ENCODE measurements around the gene ATG4A. TPM values are rescaled to one million over a fixed set of nuclear protein-coding genes. Genes with fewer than 3 reads are reported as not detected.

Gene ATG4A
- total RNA-seq, 1 experiment from 2014 or later, result 6.4 TPM

DNA sequence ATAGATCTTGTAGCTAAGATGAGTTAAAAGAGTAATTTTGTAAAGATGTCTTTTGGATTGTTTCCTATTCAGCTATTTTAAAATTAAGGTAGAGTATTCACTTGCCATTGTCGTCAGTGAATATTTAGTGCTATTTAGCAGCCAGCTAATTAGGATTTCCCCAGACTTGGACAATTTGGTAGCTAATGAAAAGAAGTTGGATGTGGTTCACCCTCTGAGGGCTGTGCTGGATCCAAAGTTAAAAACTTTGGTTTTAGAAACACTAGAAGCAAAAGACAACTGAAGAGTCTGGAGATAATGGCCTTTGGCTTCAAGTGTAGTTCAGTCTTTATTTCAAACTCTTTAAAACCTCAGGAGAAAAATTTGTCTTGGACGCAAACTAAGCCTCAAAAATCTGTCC, 41.3 kb downstream of the ATG4A start:
- H3K27me3 ChIP-seq (ENCODE audit: insufficient read depth, low read length), result no peaks in the 10 kb centered on the region; the same call in 1 of the 2 replicates
- no CpG with 5 or more reads among the region's 2 CpGs for WGBS (ENCODE audit: extremely low coverage, insufficient read length, low lambda C conversion rate)
- H2BK15ac ChIP-seq (ENCODE audit: low read depth, low read length), result no peak overlapping the region
- H4K8ac ChIP-seq (replicated peaks; ENCODE audit: insufficient read length, low read depth, low read length), result no peak overlapping the region
- no peak overlapping the region for H2BK5ac ChIP-seq (ENCODE audit: insufficient read length, low read length)
- H2BK120ac ChIP-seq (ENCODE audit: low read depth, low read length, poor library complexity, severe bottlenecking), result no peak overlapping the region
- no peaks in the 10 kb centered on the region for H3K79me2 ChIP-seq (ENCODE audit: insufficient read depth, low read length)
- no peak overlapping the region for H3K18ac ChIP-seq (ENCODE audit: insufficient read length, low read depth, low read length)
- no peaks in the 10 kb centered on the region for H3K23me2 ChIP-seq (ENCODE audit: insufficient read length, low read depth, low read length, poor library complexity, severe bottlenecking)
- H3K4me1 ChIP-seq (ENCODE audit: insufficient read depth, low read length), result no peaks in the 10 kb centered on the region
- no peak overlapping the region for H2AFZ ChIP-seq (ENCODE audit: low read length)
- H2AK5ac ChIP-seq (ENCODE audit: insufficient read length, low read length), result no peak overlapping the region
- H3K14ac ChIP-seq (ENCODE audit: insufficient read depth, low read length), result no peak overlapping the region
- no peaks in the 10 kb centered on the region for H3K9me3 Mint-ChIP-seq
- H3K27ac ChIP-seq (ENCODE audit: insufficient read length, low read depth, low read length), result no peak overlapping the region
- H3K4ac ChIP-seq (ENCODE audit: low read depth, low read length), result no peak overlapping the region
- H4K91ac ChIP-seq (ENCODE audit: insufficient read length, low read depth, low read length), result no peak overlapping the region
- no peak overlapping the region for H3K56ac ChIP-seq (ENCODE audit: insufficient read length, low read depth, low read length)
- TF ChIP-seq, protein P1, sequence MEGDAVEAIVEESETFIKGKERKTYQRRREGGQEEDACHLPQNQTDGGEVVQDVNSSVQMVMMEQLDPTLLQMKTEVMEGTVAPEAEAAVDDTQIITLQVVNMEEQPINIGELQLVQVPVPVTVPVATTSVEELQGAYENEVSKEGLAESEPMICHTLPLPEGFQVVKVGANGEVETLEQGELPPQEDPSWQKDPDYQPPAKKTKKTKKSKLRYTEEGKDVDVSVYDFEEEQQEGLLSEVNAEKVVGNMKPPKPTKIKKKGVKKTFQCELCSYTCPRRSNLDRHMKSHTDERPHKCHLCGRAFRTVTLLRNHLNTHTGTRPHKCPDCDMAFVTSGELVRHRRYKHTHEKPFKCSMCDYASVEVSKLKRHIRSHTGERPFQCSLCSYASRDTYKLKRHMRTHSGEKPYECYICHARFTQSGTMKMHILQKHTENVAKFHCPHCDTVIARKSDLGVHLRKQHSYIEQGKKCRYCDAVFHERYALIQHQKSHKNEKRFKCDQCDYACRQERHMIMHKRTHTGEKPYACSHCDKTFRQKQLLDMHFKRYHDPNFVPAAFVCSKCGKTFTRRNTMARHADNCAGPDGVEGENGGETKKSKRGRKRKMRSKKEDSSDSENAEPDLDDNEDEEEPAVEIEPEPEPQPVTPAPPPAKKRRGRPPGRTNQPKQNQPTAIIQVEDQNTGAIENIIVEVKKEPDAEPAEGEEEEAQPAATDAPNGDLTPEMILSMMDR (conservative IDR thresholded peaks at IDR 0.05), result no peak
- no peak overlapping the region for H3K27ac Mint-ChIP-seq
- DNase-seq, result no peak
- no peak overlapping the region for H3K4me2 ChIP-seq (ENCODE audit: insufficient read depth, insufficient read length, low read length)
- H2BK20ac ChIP-seq (ENCODE audit: low read depth, low read length, poor library complexity, severe bottlenecking), result no peak overlapping the region
- H4K20me1 ChIP-seq (ENCODE audit: control insufficient read depth, insufficient read depth, insufficient read length), result no peaks in the 10 kb centered on the region
- H3K9me3 ChIP-seq (ENCODE audit: control insufficient read depth, low read depth, low read length), result no peaks in the 10 kb centered on the region
- H3K4me1 Mint-ChIP-seq, result peaks cover 5 to 7% of the 10 kb centered on the region in 2 experiments
- H2BK12ac ChIP-seq (ENCODE audit: insufficient read length, low read depth, low read length), result no peak overlapping the region
- no peak overlapping the region for H4K5ac ChIP-seq (ENCODE audit: insufficient read length, low read depth, low read length)
- no peak overlapping the region for H3T11ph ChIP-seq (ENCODE audit: low read length)
- no peaks in the 10 kb centered on the region; a peak in 2 of 7 replicates for H3K36me3 Mint-ChIP-seq (ENCODE audit: insufficient read depth in 1 of 3, low read depth in 3 of 3)
- no peak overlapping the region for H3K9ac ChIP-seq (ENCODE audit: extremely low read depth, insufficient read length, low read length)
- no peak overlapping the region for H3K23ac ChIP-seq (ENCODE audit: insufficient read length, low read depth, low read length)
- no peaks in the 10 kb centered on the region for H3K79me1 ChIP-seq (ENCODE audit: insufficient read depth, low read depth, low read length, poor library complexity, severe bottlenecking)
- no peak overlapping the region for H3K4me3 Mint-ChIP-seq
- no peaks in the 10 kb centered on the region; the same call in 1 of the 2 replicates for H3K27me3 Mint-ChIP-seq (ENCODE audit: low read depth)

Data from H9 (cell line).